Heart left ventricle (tissue), 16 donors: ENCODE results near the gene STXBP3. TPM values are rescaled to one million over a fixed set of nuclear protein-coding genes. Genes with fewer than 3 reads are reported as not detected.

ENCODE experiments used
- ATAC-seq, 4 donors: fragments of 200-7000 bp; cut with Tn5 transposase; one replicate each; pipeline ENCODE4 v1.9.1; 2020 to 2022; ENCODE audit warnings: moderate library complexity in 4 of 4, mild to moderate bottlenecking in 3 of 4, moderate number of reproducible peaks in 1 of 4
- DNase-seq, 5 donors: peaks; one replicate each; pipeline ENCODE4 v3.0.0-alpha.2; 2020
- H3K27ac ChIP-seq, 12 donors: fragments of 200-600 bp; sonication (generic) in 4 of 12; one replicate each; pipeline versions ENCODE4 v1.5.0 to v1.8.0; 2016 to 2022; ENCODE audit warnings: mild to moderate bottlenecking in 2 of 12
- H3K27me3 ChIP-seq, 9 donors: fragments of 200-600 bp; sonication (generic) in 2 of 9; one replicate each; pipeline versions ENCODE4 v1.5.1 to v1.8.0; 2016 to 2022; ENCODE audit warnings: mild to moderate bottlenecking in 3 of 9
- H3K36me3 ChIP-seq, 9 donors: fragments of 200-600 bp; sonication (generic) in 2 of 9; one replicate each; pipeline versions ENCODE4 v1.5.0 to v1.8.0; 2018 to 2022; ENCODE audit warnings: mild to moderate bottlenecking in 2 of 9
- H3K4me1 ChIP-seq, 12 donors: fragments of 200-600 bp; sonication (generic) in 4 of 12; one replicate each; pipeline versions ENCODE4 v1.5.0 to v1.8.0; 2016 to 2022; ENCODE audit warnings: mild to moderate bottlenecking in 3 of 12
- H3K4me3 ChIP-seq, 12 donors: fragments of 200-600 bp; sonication (generic) in 4 of 12; one replicate each; pipeline versions ENCODE4 v1.5.0 to v1.8.0; 2017 to 2022; ENCODE audit warnings: mild to moderate bottlenecking in 9 of 12, moderate library complexity in 4 of 12
- H3K9me3 ChIP-seq, 12 donors: fragments of 200-600 bp; sonication (generic) in 4 of 12; one replicate each; pipeline versions ENCODE4 v1.5.0 to v1.8.0; 2016 to 2022; ENCODE audit warnings: mild to moderate bottlenecking in 1 of 12
- POLR2A ChIP-seq, 2 donors: fragments of 450-650 bp; IDR thresholded peaks; one replicate each; pipeline ENCODE4 v1.6.1; 2017; ENCODE audit warnings: antibody characterized with exemption in 2 of 2, mild to moderate bottlenecking in 2 of 2, moderate library complexity in 2 of 2
- WGBS, 4 donors: extraction: QIAGEN DNeasy Blood & Tissue Kit in 2 of 4; methylation state at CpG; one replicate each; pipeline versions ENCODE4 v1.1.5 to v1.1.7; 2013 to 2018; 5-methylcytosine and 5-hydroxymethylcytosine counted together
- intact Hi-C, 10 donors: fragments of 100-400 bp; cut with DNase I; formaldehyde crosslinking; loops; one replicate each; pipeline versions ENCODE4 v1.11.1 to v1.14.2; 2022
- polyA plus RNA-seq, 2 donors: library from polyadenylated mRNA; stranded (reverse); fragments of 200-250 nt; gene quantifications; one replicate each; pipeline ENCODE4 v1.2.3, GENCODE V29; 2013
- total RNA-seq, 9 donors: library from RNA; depleted of rRNA in 2 of 9; stranded (reverse); fragments of >200 nt in 2 of 9; fragmentation: NEBNext Ultra II Directional in 3 of 9; extraction: Animal tissue kit (Norgen Biotek cat#: 25700) in 3 of 9; gene quantifications; one replicate each; pipeline versions ENCODE4 v1.1.0 to v1.2.4, GENCODE V29; 2016 to 2023
- TF ChIP-seq, protein P1 (sequence below), 12 donors: fragments of 200-600 bp; sonication (generic) in 4 of 12; IDR thresholded peaks; one replicate each; pipeline versions ENCODE4 v1.5.0 to v1.8.0; 2018 to 2022; ENCODE audit warnings: antibody characterized with exemption in 12 of 12, mild to moderate bottlenecking in 5 of 12
- donor health status: ischemic (EF 13 %, LVEDD 7.1; RV severe dilation, severe dysfunction).
- donor health status: healthy with polysubstance abuse.
- donor health status: DM: no; HTN: yes; CAD: no.
- donor health status: DM: no; HTN: no; CAD: no.
- donor health status: ischemic (EF 25% LVEDD 6.9; RV normal size, moderate dysfunction).
- donor health status: ischemic (EF 25% LVEDD 5.7; RV mildly dilated, moderate dysfunction).
- donor health status: healthy.
- donor health status: DM: yes; HTN: yes; CAD: no.
- donor health status: ischemic (EF 35%, LVEDD 5.7; RV mildly dilated, moderate dysfunction).
- donor health status: nonischemic (EF 11% LVEDD 7.7; RV severe dilation, severe dysfunction).
- donor health status: DM: yes; HTN: yes; CAD: no.
- donor health status: PGD.
- donor health status: ischemic (EF 29% LVEDD 5.4; RV normal size, mild dysfunction).
- donor health status: nonischemic (EF 23%, LVEDD 6.1; RV moderate dilation, normal function).

STXBP3 gene
- total and polyA plus RNA-seq, 11 donors, result 19.2 to 42.7 (median 26.1) TPM

DNA sequence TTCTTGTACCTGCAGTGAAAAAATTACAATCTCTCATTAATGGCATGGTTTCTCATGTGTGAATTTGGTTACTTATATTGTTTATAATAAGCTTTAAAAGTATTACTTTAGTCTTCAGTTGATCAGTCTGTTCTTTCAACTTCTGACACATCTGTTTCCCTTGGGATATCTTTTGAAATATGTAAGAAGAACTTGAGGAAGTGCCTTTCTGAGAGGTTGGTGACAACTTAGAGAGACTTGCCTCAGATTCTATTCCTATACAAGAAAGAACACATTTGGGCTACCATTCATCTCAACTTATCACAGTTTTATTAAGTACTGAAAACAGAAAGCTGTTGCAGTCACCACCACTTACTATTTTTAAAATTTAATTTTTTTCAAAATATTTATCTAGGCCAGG lies 102.3 kb downstream of the STXBP3 start:
- TF ChIP-seq POLR2A (IDR thresholded peaks at IDR 0.05), result no peak
- TF ChIP-seq, protein P1, sequence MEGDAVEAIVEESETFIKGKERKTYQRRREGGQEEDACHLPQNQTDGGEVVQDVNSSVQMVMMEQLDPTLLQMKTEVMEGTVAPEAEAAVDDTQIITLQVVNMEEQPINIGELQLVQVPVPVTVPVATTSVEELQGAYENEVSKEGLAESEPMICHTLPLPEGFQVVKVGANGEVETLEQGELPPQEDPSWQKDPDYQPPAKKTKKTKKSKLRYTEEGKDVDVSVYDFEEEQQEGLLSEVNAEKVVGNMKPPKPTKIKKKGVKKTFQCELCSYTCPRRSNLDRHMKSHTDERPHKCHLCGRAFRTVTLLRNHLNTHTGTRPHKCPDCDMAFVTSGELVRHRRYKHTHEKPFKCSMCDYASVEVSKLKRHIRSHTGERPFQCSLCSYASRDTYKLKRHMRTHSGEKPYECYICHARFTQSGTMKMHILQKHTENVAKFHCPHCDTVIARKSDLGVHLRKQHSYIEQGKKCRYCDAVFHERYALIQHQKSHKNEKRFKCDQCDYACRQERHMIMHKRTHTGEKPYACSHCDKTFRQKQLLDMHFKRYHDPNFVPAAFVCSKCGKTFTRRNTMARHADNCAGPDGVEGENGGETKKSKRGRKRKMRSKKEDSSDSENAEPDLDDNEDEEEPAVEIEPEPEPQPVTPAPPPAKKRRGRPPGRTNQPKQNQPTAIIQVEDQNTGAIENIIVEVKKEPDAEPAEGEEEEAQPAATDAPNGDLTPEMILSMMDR (IDR thresholded peaks at IDR 0.05), result no peak

DNA sequence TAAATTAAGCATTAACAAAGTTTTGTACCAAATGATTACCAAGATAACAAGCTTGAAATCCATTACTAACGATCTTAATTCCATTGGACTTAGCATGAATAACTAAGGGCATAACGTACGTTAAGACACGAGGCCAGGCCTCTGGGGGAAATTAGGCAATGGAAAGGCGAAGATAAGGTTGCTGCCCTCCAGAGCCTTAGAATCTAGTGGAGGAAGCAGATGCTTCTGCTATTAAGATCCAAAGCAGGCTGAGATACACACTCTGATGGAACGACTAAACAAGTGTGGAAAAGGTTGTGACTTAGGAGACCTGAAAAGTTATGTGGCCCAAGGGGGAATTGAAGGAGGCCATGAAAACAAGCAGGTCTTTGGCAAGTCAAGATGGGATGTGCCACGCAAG lies 104.5 kb downstream of the STXBP3 start:
- no peak for TF ChIP-seq POLR2A (IDR thresholded peaks at IDR 0.05)
- TF ChIP-seq, protein P1 (IDR thresholded peaks at IDR 0.05), result no peak

More for the DNA sequence above, 102.3 kb downstream of the STXBP3 start:
- intact Hi-C loops, result loop anchor here in 1 of 10 donors (5.0 kb wide), 1 partner anchor 38 kb away; no protein-coding TSS in a partner anchor
- Histone ChIP-seq H3K4me3 (no peak overlapping the region), H3K27ac (no peak overlapping the region), H3K36me3 (no peaks in the 10 kb centered on the region), H3K4me1 (peaks cover 0 to 18% (median 0%) of the 10 kb centered on the region in 12 donors), H3K27me3 (no peaks in the 10 kb centered on the region), H3K9me3 (no peaks in the 10 kb centered on the region)
- ATAC-seq (no peak), DNase-seq (no peak)

GRCh38 chr1:108851567-108851966 lies 105.1 kb downstream of the STXBP3 start:
- WGBS, 4 donors, result 63 to 77% (median 70%) methylated on average over 4 of the region's 4 CpGs
- peaks cover 0 to 18% (median 0%) of the 10 kb centered on the region in 12 donors for H3K4me1 ChIP-seq
- DNase-seq (no peak), ATAC-seq (no peak)
- H3K4me3 ChIP-seq, result no peak overlapping the region
- H3K27me3 ChIP-seq, result no peaks in the 10 kb centered on the region
- H3K27ac ChIP-seq, result peak overlapping the region in 5 of 12 donors; percentile 17 to 42 (median 25)
- intact Hi-C loops, result no loop called here
- no peaks in the 10 kb centered on the region for H3K9me3 ChIP-seq
- TF ChIP-seq POLR2A (IDR thresholded peaks at IDR 0.05), result no peak
- TF ChIP-seq, protein P1 (IDR thresholded peaks at IDR 0.05), result no peak
- no peaks in the 10 kb centered on the region for H3K36me3 ChIP-seq

More for the DNA sequence above, 104.5 kb downstream of the STXBP3 start:
- Histone ChIP-seq H3K9me3 (no peaks in the 10 kb centered on the region), H3K27ac (no peak overlapping the region), H3K4me1 (peaks cover 0 to 18% (median 0%) of the 10 kb centered on the region in 12 donors), H3K36me3 (no peaks in the 10 kb centered on the region), H3K27me3 (no peaks in the 10 kb centered on the region), H3K4me3 (no peak overlapping the region)
- intact Hi-C loops, result no loop called here
- 78 to 85% (median 81%) methylated on average over 7 of the region's 7 CpGs for WGBS, 4 donors
- DNase-seq, result no peak
- no peak for ATAC-seq

- no peak for DNase-seq
- Histone ChIP-seq H3K9me3 (no peaks in the 10 kb centered on the region), H3K4me1 (peaks cover 0 to 18% (median 0%) of the 10 kb centered on the region in 12 donors), H3K36me3 (no peaks in the 10 kb centered on the region), H3K4me3 (peak overlapping the region in 4 of 12 donors; percentile 5 to 34 (median 20)), H3K27ac (peak overlapping the region in 7 of 12 donors; percentile 9 to 42 (median 25)), H3K27me3 (no peaks in the 10 kb centered on the region)
- intact Hi-C loops, result no loop called here
- TF ChIP-seq POLR2A (IDR thresholded peaks at IDR 0.05), result no peak
- peak in 2 of 4 donors; percentile 26 to 46 for ATAC-seq
- WGBS, 4 donors, result 38 to 61% (median 52%) methylated on average over 7 of the region's 7 CpGs
Measured at GRCh38 chr1:108852221-108852975, 105.9 kb downstream of the STXBP3 start.
